Omental fat pad (tissue), 4 donors: ENCODE measurements around the gene FGF5. TPM values are rescaled to one million over a fixed set of nuclear protein-coding genes. Genes with fewer than 3 reads are reported as not detected.
"Not testable (repeated sequence)": the region's sequence is repeated elsewhere in the genome, so short reads cannot be mapped to it uniquely, and the experiment has no call there.

Source experiments
- ATAC-seq: fragments of 150-250 bp; one replicate; pipeline ENCODE4 v1.9.1; 2016; ENCODE audit warnings: mild to moderate bottlenecking, moderate library complexity; ENCODE audit not compliant: low FRiP score
- DNase-seq: peaks from one replicate; pipeline ENCODE4 v3.0.0-alpha.2; 2019; ENCODE audit warnings: low spot score
- total RNA-seq, 4 donors: library from RNA; depleted of rRNA; stranded (reverse); fragments of >200 nt; gene quantifications; one replicate each; pipeline ENCODE4 v1.1.0, GENCODE V29; 2016
- TF ChIP-seq, protein P1 (sequence below), 3 donors: fragments of 450-650 bp; IDR thresholded peaks; one replicate each; pipeline ENCODE4 v1.5.1; 2016 to 2017; ENCODE audit warnings: antibody characterized with exemption in 3 of 3, mild to moderate bottlenecking in 3 of 3, moderate library complexity in 2 of 3

The FGF5 gene
- total RNA-seq, 4 donors from 2014 or later, result 0.09 TPM; not detected in 3

DNA sequence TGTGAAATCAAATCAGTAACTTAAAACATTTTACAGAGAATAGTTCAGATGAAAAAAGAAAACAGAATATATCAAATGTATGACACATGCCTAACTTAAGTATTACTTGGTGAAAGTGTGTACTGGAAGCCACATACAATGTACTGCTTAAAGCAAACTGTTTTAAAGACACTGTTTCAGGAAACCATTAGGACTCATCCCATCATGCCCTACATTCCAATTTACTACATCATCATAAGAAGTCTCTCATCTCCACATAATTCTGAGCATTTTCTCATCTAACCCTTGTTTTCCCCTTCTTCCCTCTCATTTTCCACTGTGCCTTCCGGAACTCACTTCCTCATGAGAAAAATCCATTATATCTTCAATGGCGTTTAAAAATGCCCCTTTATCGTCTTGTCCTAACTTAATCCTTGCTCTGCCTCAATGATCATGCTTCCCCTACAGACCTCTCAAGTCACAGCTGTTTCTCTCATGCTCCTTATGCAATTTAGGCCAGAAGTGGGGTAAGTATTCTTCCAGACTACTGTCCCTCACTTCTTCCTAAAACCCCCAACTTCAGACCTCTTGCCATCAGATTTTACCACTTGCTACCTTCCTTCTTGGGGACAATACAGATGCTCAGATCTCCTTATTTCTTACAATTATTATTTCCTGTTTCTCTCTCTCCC is 26.8 kb upstream of the FGF5 start:
- DNase-seq, result no peak
- TF ChIP-seq, protein P1, sequence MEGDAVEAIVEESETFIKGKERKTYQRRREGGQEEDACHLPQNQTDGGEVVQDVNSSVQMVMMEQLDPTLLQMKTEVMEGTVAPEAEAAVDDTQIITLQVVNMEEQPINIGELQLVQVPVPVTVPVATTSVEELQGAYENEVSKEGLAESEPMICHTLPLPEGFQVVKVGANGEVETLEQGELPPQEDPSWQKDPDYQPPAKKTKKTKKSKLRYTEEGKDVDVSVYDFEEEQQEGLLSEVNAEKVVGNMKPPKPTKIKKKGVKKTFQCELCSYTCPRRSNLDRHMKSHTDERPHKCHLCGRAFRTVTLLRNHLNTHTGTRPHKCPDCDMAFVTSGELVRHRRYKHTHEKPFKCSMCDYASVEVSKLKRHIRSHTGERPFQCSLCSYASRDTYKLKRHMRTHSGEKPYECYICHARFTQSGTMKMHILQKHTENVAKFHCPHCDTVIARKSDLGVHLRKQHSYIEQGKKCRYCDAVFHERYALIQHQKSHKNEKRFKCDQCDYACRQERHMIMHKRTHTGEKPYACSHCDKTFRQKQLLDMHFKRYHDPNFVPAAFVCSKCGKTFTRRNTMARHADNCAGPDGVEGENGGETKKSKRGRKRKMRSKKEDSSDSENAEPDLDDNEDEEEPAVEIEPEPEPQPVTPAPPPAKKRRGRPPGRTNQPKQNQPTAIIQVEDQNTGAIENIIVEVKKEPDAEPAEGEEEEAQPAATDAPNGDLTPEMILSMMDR (IDR thresholded peaks at IDR 0.05), result no peak
- ATAC-seq, result no peak

DNA sequence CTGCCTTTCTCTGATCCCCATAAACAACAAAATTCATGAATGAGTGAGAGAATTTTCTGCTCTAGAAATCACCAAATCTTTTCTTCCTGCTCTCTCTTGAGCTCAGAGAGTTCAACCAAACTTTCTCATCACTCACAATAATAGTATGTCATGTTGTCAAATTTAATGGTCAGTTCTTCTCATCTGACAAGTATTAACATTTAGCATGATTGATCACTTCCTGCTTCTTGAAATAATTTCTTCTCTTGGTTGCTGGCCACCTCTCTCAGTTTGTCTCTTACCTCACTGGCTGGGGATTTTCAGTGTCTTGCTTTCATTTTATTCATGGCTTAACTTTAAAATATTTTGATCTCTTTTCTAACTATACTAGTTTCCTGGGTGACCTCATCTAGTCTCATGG is 25.5 kb upstream of the FGF5 start:
- TF ChIP-seq, protein P1 (IDR thresholded peaks at IDR 0.05), result no peak
- ATAC-seq, result no peak
- no peak for DNase-seq

DNA sequence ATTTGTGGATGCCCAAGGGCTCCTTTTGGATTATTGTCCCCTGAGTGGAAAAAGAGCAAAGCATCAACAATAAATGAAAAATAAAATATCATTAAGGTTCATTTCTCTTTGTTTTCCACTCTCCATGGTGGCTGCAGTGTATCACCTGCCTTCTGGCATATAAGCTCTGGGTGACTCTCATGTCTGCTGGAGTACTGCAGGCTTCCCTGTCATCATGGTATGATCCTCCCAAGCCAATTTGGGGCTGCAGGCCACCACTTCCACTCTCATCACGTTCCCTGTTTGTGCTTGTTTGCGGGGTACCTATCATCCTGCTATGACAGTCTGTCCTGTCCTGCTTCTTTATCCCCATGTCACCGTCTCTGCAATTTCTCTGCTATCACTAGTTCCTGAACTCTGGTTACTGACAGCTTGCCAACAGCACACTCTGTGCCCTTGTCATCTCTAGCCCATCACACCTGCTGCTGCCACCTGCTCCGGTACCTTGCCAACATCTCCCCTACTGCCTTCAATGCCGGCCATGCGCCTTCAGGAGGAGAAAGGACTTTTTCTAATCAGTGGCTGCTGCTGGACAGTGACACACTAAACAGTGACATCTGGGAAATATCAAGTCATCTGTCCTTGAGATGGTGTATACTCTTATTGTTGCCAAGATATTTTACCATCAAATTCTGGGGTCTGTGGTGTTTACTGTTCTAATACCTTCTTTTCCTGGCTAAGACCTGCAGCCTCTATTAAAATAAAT is 23.0 kb upstream of the FGF5 start:
- no peak for DNase-seq
- ATAC-seq, result no peak
- TF ChIP-seq, protein P1 (IDR thresholded peaks at IDR 0.05), result no peak

DNA sequence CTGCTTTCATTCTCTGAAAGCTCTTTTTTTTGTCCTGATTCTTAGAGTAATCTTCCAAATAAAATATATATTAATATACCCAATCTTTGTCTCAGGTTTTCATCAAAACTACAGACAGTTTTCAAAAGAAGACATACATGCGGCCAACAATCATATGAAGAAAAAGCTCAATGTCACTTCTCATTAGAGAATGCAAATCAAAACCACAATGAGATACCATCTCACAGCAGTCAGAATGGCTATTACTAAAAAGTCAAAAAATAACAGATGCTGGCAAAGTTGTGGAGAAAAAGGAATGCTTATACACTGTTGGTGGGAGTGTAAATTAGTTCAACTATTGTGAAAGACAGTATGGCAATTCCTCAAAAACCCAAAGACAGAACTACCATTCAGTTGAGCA is 19.0 kb upstream of the FGF5 start:
- DNase-seq, ATAC-seq: not testable (repeated sequence)

DNA sequence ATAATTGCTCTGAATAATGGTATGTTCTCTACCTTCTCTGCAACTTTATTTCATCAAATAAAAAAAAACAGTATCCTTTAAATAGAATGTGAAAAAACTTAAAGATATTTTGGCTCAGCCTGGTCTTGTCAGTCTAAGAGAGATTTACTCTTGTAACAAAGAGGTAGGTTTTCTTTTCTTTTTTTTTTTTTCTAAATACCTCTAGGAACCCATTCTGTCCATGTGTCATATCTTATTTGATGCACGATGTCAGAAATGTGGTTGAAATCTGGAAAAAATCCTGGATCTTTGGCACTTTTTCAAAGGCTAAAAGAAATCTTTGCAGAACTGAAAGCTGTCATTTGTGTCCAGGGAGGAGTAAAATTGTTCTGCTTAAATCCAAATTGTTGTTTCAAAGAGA is 17.3 kb upstream of the FGF5 start:
- DNase-seq, result no peak
- TF ChIP-seq, protein P1 (IDR thresholded peaks at IDR 0.05), result no peak
- ATAC-seq, result no peak

DNA sequence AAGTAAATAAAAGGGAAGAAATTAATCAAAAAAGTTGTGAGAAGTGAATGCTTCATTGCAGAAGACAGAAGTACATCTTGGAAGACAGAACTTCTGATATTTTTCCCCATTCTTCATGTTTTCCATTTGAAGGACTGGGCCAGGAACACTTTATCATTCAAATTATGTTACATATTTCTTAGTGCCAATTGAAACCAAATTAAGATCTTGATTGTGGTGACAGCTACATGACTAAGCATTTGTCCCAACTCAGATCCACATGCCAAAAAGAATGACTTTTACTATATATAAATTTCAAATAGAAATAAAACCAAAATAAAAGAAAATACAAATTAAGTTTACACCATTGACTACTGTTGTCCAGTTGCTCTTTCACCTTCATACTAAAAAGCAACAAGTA is 14.0 kb upstream of the FGF5 start:
- TF ChIP-seq, protein P1 (IDR thresholded peaks at IDR 0.05), result no peak
- DNase-seq, result no peak
- no peak for ATAC-seq

DNA sequence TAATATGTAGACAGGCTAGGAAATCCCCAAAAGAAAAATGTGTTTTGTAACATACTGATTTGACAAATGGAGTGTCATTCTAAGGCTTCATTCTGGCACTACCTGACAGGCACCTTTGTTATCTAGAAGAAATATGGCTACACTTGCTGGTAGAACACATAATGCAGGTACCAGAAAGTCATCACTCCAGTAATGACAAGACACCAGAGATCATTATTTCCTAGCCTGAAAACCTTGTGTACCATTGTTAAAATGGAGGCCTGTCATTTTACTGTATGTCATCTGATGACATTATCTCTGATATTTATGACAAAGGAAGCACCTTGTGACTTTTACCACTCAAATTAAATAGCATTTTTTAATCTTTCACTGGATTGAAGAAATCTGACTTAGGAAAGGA is 13.5 kb upstream of the FGF5 start:
- TF ChIP-seq, protein P1 (IDR thresholded peaks at IDR 0.05), result no peak
- DNase-seq, result no peak
- no peak for ATAC-seq
